ENCODE measurements around the gene SLC19A1.

SLC19A1 gene

GRCh38 chr21:45542667-45543370 is 579 bp upstream of the SLC19A1 start:
- peak overlapping the region; percentile 76 for H3K27ac ChIP-seq
- TF ChIP-seq CTCF (conservative IDR thresholded peaks at IDR 0.05): no peak
- no peak for TF ChIP-seq ZFX (IDR thresholded peaks at IDR 0.05)

GRCh38 chr21:45541221-45542039 is 810 bp downstream of the SLC19A1 start:
- TF ChIP-seq CTCF (conservative IDR thresholded peaks at IDR 0.05): no peak
- no peak for TF ChIP-seq ZFX (IDR thresholded peaks at IDR 0.05)
- H3K27ac ChIP-seq: peak overlapping the region; percentile 76

- peak overlapping the region; percentile 76; the same call in 1 of the 2 replicates for H3K27ac ChIP-seq
- TF ChIP-seq CTCF (conservative IDR thresholded peaks at IDR 0.05): no peak
- TF ChIP-seq ZFX (IDR thresholded peaks at IDR 0.05): no peak
Measured at GRCh38 chr21:45540601-45540970, 1.7 kb downstream of the SLC19A1 start.

GRCh38 chr21:45539796-45540600 is 2.2 kb downstream of the SLC19A1 start:
- TF ChIP-seq ZFX (IDR thresholded peaks at IDR 0.05): no peak
- no peak for TF ChIP-seq CTCF (conservative IDR thresholded peaks at IDR 0.05)
- H3K27ac ChIP-seq: no peak overlapping the region

GRCh38 chr21:45539046-45539795 is 3.0 kb downstream of the SLC19A1 start:
- no peak for TF ChIP-seq ZFX (IDR thresholded peaks at IDR 0.05)
- no peak for TF ChIP-seq CTCF (conservative IDR thresholded peaks at IDR 0.05)

GRCh38 chr21:45538381-45539045 is 3.7 kb downstream of the SLC19A1 start:
- TF ChIP-seq CTCF (conservative IDR thresholded peaks at IDR 0.05) (no peak), ZFX (IDR thresholded peaks at IDR 0.05) (no peak)
- H3K27ac ChIP-seq: no peak overlapping the region

More at GRCh38 chr21:45539046-45539795, 3.0 kb downstream of the SLC19A1 start:
- no peak overlapping the region for H3K27ac ChIP-seq

Data from C4-2B (cell line).